CD14-positive monocyte (primary cell): ENCODE data around the gene UTP11. TPM values are rescaled to one million over a fixed set of nuclear protein-coding genes. Genes with fewer than 3 reads are reported as not detected.

Experiments used
- DNase-seq, 3 donors: peaks; one replicate each; pipeline ENCODE4 v3.0.0-alpha.2; 2011 to 2022
- H2AFZ ChIP-seq: 2 replicates; pipeline ENCODE4 v1.6.0; 2012; ENCODE audit warnings: mild to moderate bottlenecking, low read depth, low read length, inconsistent platforms; ENCODE audit not compliant: insufficient read depth, poor library complexity, severe bottlenecking
- H3K27ac ChIP-seq, 2 donors: 1 replicate in 1 of 2; 2 replicates in 1 of 2; pipeline ENCODE4 v1.5.1; 2012 to 2013; ENCODE audit warnings: low read length in 2 of 2, control low read depth in 1 of 2, inconsistent platforms in 1 of 2, low read depth in 1 of 2, mild to moderate bottlenecking in 1 of 2
- H3K27me3 ChIP-seq, 2 donors: one replicate each; pipeline versions ENCODE4 v1.6.0 to v1.6.1; 2011 to 2013; ENCODE audit warnings: low read length in 2 of 2; ENCODE audit not compliant: control insufficient read depth in 2 of 2, insufficient read depth in 2 of 2
- H3K36me3 ChIP-seq, 2 donors: replicated peaks in 1 of 2; 1 replicate in 1 of 2; 2 replicates in 1 of 2; pipeline versions ENCODE4 v1.5.1 to v1.6.1; 2012 to 2013; ENCODE audit warnings: low read length in 2 of 2, control low read depth in 1 of 2, inconsistent platforms in 1 of 2, mild to moderate bottlenecking in 1 of 2; ENCODE audit not compliant: insufficient read depth in 2 of 2, control insufficient read depth in 1 of 2
- H3K4me1 ChIP-seq, 2 donors: 1 replicate in 1 of 2; 2 replicates in 1 of 2; pipeline versions ENCODE4 v1.5.1 to v1.6.1; 2012 to 2013; ENCODE audit warnings: low read length in 2 of 2, control low read depth in 1 of 2, inconsistent platforms in 1 of 2, mild to moderate bottlenecking in 1 of 2, moderate library complexity in 1 of 2; ENCODE audit not compliant: insufficient read depth in 2 of 2, control insufficient read depth in 1 of 2
- H3K4me2 ChIP-seq: replicated peaks from 2 replicates; pipeline ENCODE3; 2012; ENCODE audit warnings: low read length, moderate library complexity, mild to moderate bottlenecking; ENCODE audit not compliant: poor library complexity, severe bottlenecking; ENCODE audit errors: extremely low read depth
- H3K4me3 ChIP-seq, 3 experiments: fragments of 200-600 bp in 1 of 3; sonication (generic) in 1 of 3; replicated peaks in 1 of 3; 1 replicate in 2 of 3; 2 replicates in 1 of 3; pipeline ENCODE4 v1.5.1; 2011 to 2013; ENCODE audit warnings: low read length in 3 of 3, mild to moderate bottlenecking in 3 of 3, control low read depth in 2 of 3, low read depth in 2 of 3, inconsistent platforms in 1 of 3, moderate library complexity in 1 of 3
- H3K79me2 ChIP-seq: 2 replicates; pipeline ENCODE4 v1.6.0; 2012; ENCODE audit warnings: mild to moderate bottlenecking, control low read depth, inconsistent platforms, low read length, moderate library complexity; ENCODE audit not compliant: insufficient read depth
- H3K9ac ChIP-seq: 2 replicates; pipeline ENCODE4 v1.6.0; 2017; ENCODE audit warnings: low read length, mild to moderate bottlenecking; ENCODE audit not compliant: insufficient read depth, poor library complexity, severe bottlenecking
- H3K9me3 ChIP-seq, 2 donors: replicated peaks in 1 of 2; 1 replicate in 1 of 2; 2 replicates in 1 of 2; pipeline versions ENCODE4 v1.5.1 to v1.6.1; 2012 to 2013; ENCODE audit warnings: low read length in 2 of 2, control low read depth in 1 of 2; ENCODE audit not compliant: control insufficient read depth in 1 of 2, insufficient read depth in 1 of 2
- H4K20me1 ChIP-seq: 2 replicates; pipeline ENCODE4 v1.6.0; 2012; ENCODE audit warnings: mild to moderate bottlenecking, low read length, control low read depth, moderate library complexity; ENCODE audit not compliant: insufficient read depth
- H3K27ac Mint-ChIP-seq, 7 donors: one replicate each; pipeline ENCODE4 v1.8.0; 2020; ENCODE audit warnings: mild to moderate bottlenecking in 7 of 7, mixed read lengths in 7 of 7, moderate library complexity in 6 of 7, inconsistent platforms in 2 of 7
- H3K27me3 Mint-ChIP-seq, 3 donors: one replicate each; pipeline ENCODE4 v1.8.0; 2021 to 2022; ENCODE audit warnings: low read depth in 3 of 3, mild to moderate bottlenecking in 3 of 3, mixed read lengths in 3 of 3, moderate library complexity in 3 of 3, inconsistent platforms in 1 of 3
- H3K36me3 Mint-ChIP-seq, 2 donors: one replicate each; pipeline ENCODE4 v1.8.0; 2020; ENCODE audit warnings: mixed read lengths in 2 of 2, inconsistent platforms in 1 of 2, mild to moderate bottlenecking in 1 of 2
- H3K4me1 Mint-ChIP-seq: one replicate; pipeline ENCODE4 v1.8.0; 2020; ENCODE audit warnings: mild to moderate bottlenecking, mixed read lengths
- H3K4me3 Mint-ChIP-seq, 2 donors: one replicate each; pipeline ENCODE4 v1.8.0; 2020; ENCODE audit warnings: mild to moderate bottlenecking in 2 of 2, mixed read lengths in 2 of 2, moderate library complexity in 1 of 2
- H3K9me3 Mint-ChIP-seq, 7 donors: one replicate each; pipeline ENCODE4 v1.8.0; 2020 to 2022; ENCODE audit warnings: mixed read lengths in 7 of 7, mild to moderate bottlenecking in 6 of 7, moderate library complexity in 6 of 7, inconsistent platforms in 2 of 7
- WGBS: methylation state at CpG from one replicate; pipeline ENCODE4 v1.1.5; 2013; ENCODE audit warnings: missing lambda C conversion rate; ENCODE audit not compliant: insufficient coverage; 5-methylcytosine and 5-hydroxymethylcytosine counted together
- intact Hi-C, 2 donors: fragments of 100-400 bp; cut with micrococcal nuclease; formaldehyde crosslinking; loops; one replicate each; pipeline versions ENCODE4 v1.15.0 to v1.15.1; 2023
- polyA plus RNA-seq, 3 donors: library from polyadenylated mRNA; depleted of rRNA in 1 of 3; unstranded in 2 of 3; stranded (reverse) in 1 of 3; fragments of 300-500 nt in 2 of 3; fragments of >200 nt in 1 of 3; fragmentation: Illumina TruSeq in 2 of 3; gene quantifications; 1 replicate in 2 of 3; 2 replicates in 1 of 3; pipeline ENCODE4 v1.2.3, GENCODE V29; 2012 to 2021
- TF ChIP-seq, protein P1 (sequence below): fragments of 200-600 bp; IDR thresholded peaks from one replicate; pipeline ENCODE4 v1.8.0; 2022; ENCODE audit warnings: antibody characterized with exemption, mild to moderate bottlenecking

UTP11 gene
- polyA plus RNA-seq, 3 donors: 10.9 to 26.0 (median 20.5) TPM

DNA sequence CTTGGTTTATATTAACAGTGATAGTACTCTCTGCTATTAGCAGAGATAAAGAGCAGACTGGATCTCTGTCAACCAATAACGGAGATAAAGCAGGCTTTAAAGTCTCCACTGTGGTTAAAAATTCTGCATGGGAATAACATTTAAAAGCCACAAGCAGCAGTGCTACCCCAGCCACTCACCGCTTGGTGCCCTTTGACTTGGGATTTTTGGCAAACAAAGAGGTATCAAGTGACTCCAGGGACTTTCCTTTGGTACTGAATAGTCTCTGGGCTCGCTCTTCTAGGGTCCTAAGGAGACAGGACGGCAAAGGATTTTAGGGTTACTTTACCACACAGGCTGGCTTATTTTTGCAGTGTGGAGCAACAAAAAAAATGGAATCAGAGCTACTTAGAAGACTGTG, 34.0 kb upstream of the UTP11 start:
- WGBS: 100% methylated on average over 4 of the region's 4 CpGs
- H3K27ac Mint-ChIP-seq: no peak overlapping the region
- no peaks in the 10 kb centered on the region for H3K4me1 ChIP-seq
- H3K4me2 ChIP-seq: no peak overlapping the region
- H3K27ac ChIP-seq: no peak overlapping the region
- peaks cover 4% of the 10 kb centered on the region for H3K79me2 ChIP-seq
- H3K9ac ChIP-seq: no peak overlapping the region
- no peak overlapping the region for H2AFZ ChIP-seq
- no peak for DNase-seq
- peaks cover 85 to 99% of the 10 kb centered on the region in 2 donors for H3K36me3 Mint-ChIP-seq
- TF ChIP-seq, protein P1, sequence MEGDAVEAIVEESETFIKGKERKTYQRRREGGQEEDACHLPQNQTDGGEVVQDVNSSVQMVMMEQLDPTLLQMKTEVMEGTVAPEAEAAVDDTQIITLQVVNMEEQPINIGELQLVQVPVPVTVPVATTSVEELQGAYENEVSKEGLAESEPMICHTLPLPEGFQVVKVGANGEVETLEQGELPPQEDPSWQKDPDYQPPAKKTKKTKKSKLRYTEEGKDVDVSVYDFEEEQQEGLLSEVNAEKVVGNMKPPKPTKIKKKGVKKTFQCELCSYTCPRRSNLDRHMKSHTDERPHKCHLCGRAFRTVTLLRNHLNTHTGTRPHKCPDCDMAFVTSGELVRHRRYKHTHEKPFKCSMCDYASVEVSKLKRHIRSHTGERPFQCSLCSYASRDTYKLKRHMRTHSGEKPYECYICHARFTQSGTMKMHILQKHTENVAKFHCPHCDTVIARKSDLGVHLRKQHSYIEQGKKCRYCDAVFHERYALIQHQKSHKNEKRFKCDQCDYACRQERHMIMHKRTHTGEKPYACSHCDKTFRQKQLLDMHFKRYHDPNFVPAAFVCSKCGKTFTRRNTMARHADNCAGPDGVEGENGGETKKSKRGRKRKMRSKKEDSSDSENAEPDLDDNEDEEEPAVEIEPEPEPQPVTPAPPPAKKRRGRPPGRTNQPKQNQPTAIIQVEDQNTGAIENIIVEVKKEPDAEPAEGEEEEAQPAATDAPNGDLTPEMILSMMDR: no peak
- H3K4me3 Mint-ChIP-seq: no peak overlapping the region
- peaks cover 84 to 94% of the 10 kb centered on the region in 2 donors for H3K36me3 ChIP-seq
- H3K9me3 Mint-ChIP-seq: peaks cover 0 to 2% (median 0%) of the 10 kb centered on the region in 7 donors
- H3K27me3 ChIP-seq: no peaks in the 10 kb centered on the region
- no peaks in the 10 kb centered on the region for H3K4me1 Mint-ChIP-seq
- H3K27me3 Mint-ChIP-seq: no peaks in the 10 kb centered on the region
- H3K9me3 ChIP-seq: no peaks in the 10 kb centered on the region
- intact Hi-C loops: loop anchor here in 1 of 2 donors (10.0 kb wide), 1 partner anchor 94 kb away; no protein-coding TSS in a partner anchor
- no peaks in the 10 kb centered on the region for H4K20me1 ChIP-seq
- H3K4me3 ChIP-seq: no peak overlapping the region

- Histone ChIP-seq H3K36me3 (peaks cover 81 to 92% of the 10 kb centered on the region in 2 donors), H3K9ac (no peak overlapping the region), H3K27ac (no peak overlapping the region), H3K79me2 (peaks cover 15% of the 10 kb centered on the region), H3K27me3 (no peaks in the 10 kb centered on the region), H3K4me1 (peaks cover 4% of the 10 kb centered on the region in 2 donors), H3K4me2 (no peak overlapping the region), H3K9me3 (no peaks in the 10 kb centered on the region), H3K4me3 (no peak overlapping the region), H2AFZ (no peak overlapping the region), H4K20me1 (no peaks in the 10 kb centered on the region)
- intact Hi-C loops: loop anchor here (5.0 to 10.0 kb wide), 2 partner anchors 39 to 179 kb away; partner anchors contain the start of genes C1orf122 (in 1 of the 2) and YRDC (in 1 of the 2)
- Mint-ChIP-seq H3K27ac (no peak overlapping the region), H3K4me1 (peaks cover 3% of the 10 kb centered on the region), H3K9me3 (no peaks in the 10 kb centered on the region), H3K36me3 (peaks cover 74 to 88% of the 10 kb centered on the region in 2 donors), H3K27me3 (no peaks in the 10 kb centered on the region), H3K4me3 (no peak overlapping the region)
- WGBS: no CpG with 5 or more reads among the region's 2 CpGs
- TF ChIP-seq, protein P1: no peak
- no peak for DNase-seq
Observed at GRCh38 chr1:37983546-37983945, 29.0 kb upstream of the UTP11 start.
